Transverse colon (tissue), 3 donors: ENCODE measurements around the gene EFEMP2.

ENCODE experiments used
- CTCF ChIP-seq, 5 experiments: fragments of 200-600 bp in 3 of 5; fragments of 450-650 bp in 2 of 5; sonication (generic) in 3 of 5; IDR thresholded peaks; 1 replicate in 2 of 5; 2 replicates in 3 of 5; pipeline ENCODE4 v1.5.1; 2016 to 2017; ENCODE audit warnings: antibody characterized with exemption in 5 of 5, inconsistent platforms in 3 of 5, mild to moderate bottlenecking in 2 of 5, moderate library complexity in 1 of 5
- POLR2A ChIP-seq: fragments of 450-650 bp; IDR thresholded peaks from one replicate; pipeline ENCODE4 v1.6.1; 2016; ENCODE audit warnings: antibody characterized with exemption, mild to moderate bottlenecking, moderate library complexity

- TF ChIP-seq CTCF (IDR thresholded peaks at IDR 0.05) = no peak
- TF ChIP-seq POLR2A = no peak
These were observed 24.9 kb downstream of the EFEMP2 start for GRCh38 chr11:65847746-65848145.
